Measurements from ENCODE around the gene RAB17. TPM values are rescaled to one million over a fixed set of nuclear protein-coding genes. Genes with fewer than 3 reads are reported as not detected.

The RAB17 gene
- 10 to 100 TPM; 19.2 to 40.5 (median 28.2) TPM for total RNA-seq
- polyA plus RNA-seq = 100 to 1,000 TPM in 1 of 2 donors, 10 to 100 TPM in 1; 97.9 to 130 TPM

- Histone ChIP-seq H3K4me3 (peak within 1 kb of the TSS; percentile 11 to 44 (median 32)), H3K27me3 (no peaks in the 10 kb centered on the region), H3K36me3 (no peaks in the 10 kb centered on the region), H3K4me1 (peaks cover 18 to 31% (median 23%) of the 10 kb centered on the region in 3 donors), H3K27ac (peak within 1 kb of the TSS; percentile 69 to 94 (median 82)), H3K9me3 (no peaks in the 10 kb centered on the region)
- intact Hi-C loops (cut with DNase I) = no loop called here
- ATAC-seq = peak; percentile 85 to 94 (median 90)
- WGBS, 2 donors = 12 to 18% methylated on average over 16 of the region's 16 CpGs
- no peak for TF ChIP-seq CTCF (IDR thresholded peaks at IDR 0.05)
- no peak for FAIRE-seq
- peak; percentile 76 to 92 (median 90) for DNase-seq
Observed at GRCh38 chr2:237590272-237591140, at the start of gene RAB17. Gene RAB17, minus strand, starts transcription at chr2:237590734. Its CDS starts 4,580 bp downstream, at chr2:237586154.

- no peak for ATAC-seq
- DNase-seq = no peak
- H3K9me3 ChIP-seq = no peaks in the 10 kb centered on the region
- H3K27me3 ChIP-seq = no peaks in the 10 kb centered on the region
- no peak overlapping the region for H3K4me3 ChIP-seq
- no peak for TF ChIP-seq CTCF (IDR thresholded peaks at IDR 0.05)
- no peak overlapping the region for H3K27ac ChIP-seq
- WGBS, 2 donors = 88 to 92% methylated on average over 6 of the region's 6 CpGs
- no peaks in the 10 kb centered on the region for H3K36me3 ChIP-seq
- no peaks in the 10 kb centered on the region for H3K4me1 ChIP-seq
- no peak for FAIRE-seq
- intact Hi-C loops (cut with DNase I) = no loop called here
Observed at GRCh38 chr2:237639836-237640220, 49.3 kb upstream of the RAB17 start.

GRCh38 chr2:237639052-237639835, 48.7 kb upstream of the RAB17 start:
- no peak for FAIRE-seq
- no peak overlapping the region for H3K4me3 ChIP-seq
- H3K27ac ChIP-seq = no peak overlapping the region
- ATAC-seq = no peak
- intact Hi-C loops (cut with DNase I) = no loop called here
- H3K27me3 ChIP-seq = no peaks in the 10 kb centered on the region
- WGBS, 2 donors = 77% methylated on average over 11 of the region's 11 CpGs
- no peak for TF ChIP-seq CTCF (IDR thresholded peaks at IDR 0.05)
- no peak for DNase-seq
- no peaks in the 10 kb centered on the region for H3K4me1 ChIP-seq
- H3K9me3 ChIP-seq = no peaks in the 10 kb centered on the region
- no peaks in the 10 kb centered on the region for H3K36me3 ChIP-seq

- TF ChIP-seq CTCF (IDR thresholded peaks at IDR 0.05) = no peak
- H3K4me1 ChIP-seq = no peaks in the 10 kb centered on the region
- no peaks in the 10 kb centered on the region for H3K36me3 ChIP-seq
- H3K9me3 ChIP-seq = no peaks in the 10 kb centered on the region
- WGBS, 2 donors = 93 to 95% methylated on average over 8 of the region's 8 CpGs
- H3K27me3 ChIP-seq = no peaks in the 10 kb centered on the region
- H3K4me3 ChIP-seq = no peak overlapping the region
- intact Hi-C loops (cut with DNase I) = no loop called here
- FAIRE-seq (no peak), ATAC-seq (no peak), DNase-seq (no peak)
- no peak overlapping the region for H3K27ac ChIP-seq
Observed at GRCh38 chr2:237638176-237638575, 47.6 kb upstream of the RAB17 start.

Measured in pancreas (tissue), 10 donors.